Endothelial cell of umbilical vein (primary cell): ENCODE measurements around the gene ARHGEF12.
"Not testable (repeated sequence)": the region's sequence is repeated elsewhere in the genome, so short reads cannot be mapped to it uniquely, and the experiment has no call there.

Source experiments
- EZH2 ChIP-seq: IDR thresholded peaks from 2 replicates; pipeline ENCODE4 v1.6.1; 2012; ENCODE audit warnings: borderline replicate concordance, low read depth, mild to moderate bottlenecking, moderate library complexity, low read length, inconsistent platforms; ENCODE audit not compliant: severe bottlenecking
- FOS ChIP-seq: IDR thresholded peaks from 2 replicates; pipeline ENCODE4 v1.6.1; 2011; ENCODE audit warnings: mild to moderate bottlenecking, low read length, moderate library complexity, borderline replicate concordance; ENCODE audit not compliant: insufficient read depth
- GATA2 ChIP-seq: IDR thresholded peaks from 2 replicates; pipeline ENCODE4 v1.7.0; 2011; ENCODE audit warnings: low read depth, mild to moderate bottlenecking, moderate library complexity, mixed read lengths, low read length; ENCODE audit not compliant: insufficient read length, insufficient read depth
- JUN ChIP-seq: IDR thresholded peaks from 2 replicates; pipeline ENCODE4 v1.6.1; 2011; ENCODE audit warnings: borderline replicate concordance, low read depth; ENCODE audit not compliant: insufficient read length, insufficient read depth
- MYC ChIP-seq: IDR thresholded peaks from one replicate; pipeline ENCODE4 v1.6.1; 2011; ENCODE audit warnings: mild to moderate bottlenecking, low read depth, low read length
- POLR2A ChIP-seq: IDR thresholded peaks from 2 replicates; pipeline ENCODE4 v1.6.1; 2012; ENCODE audit warnings: low read depth, mild to moderate bottlenecking, control low read depth, low read length
- POLR2AphosphoS5 ChIP-seq: IDR thresholded peaks from 2 replicates; pipeline ENCODE4 v1.6.1; 2012; ENCODE audit warnings: low read depth, mild to moderate bottlenecking, control low read depth, low read length, moderate library complexity; ENCODE audit not compliant: insufficient read depth
- TF ChIP-seq, protein P1 (sequence below), 2 donors: IDR thresholded peaks; 1 replicate in 1 of 2; 2 replicates in 1 of 2; pipeline ENCODE4 v1.5.1; 2011; ENCODE audit warnings: low read length in 2 of 2, mild to moderate bottlenecking in 2 of 2, moderate library complexity in 2 of 2, control low read depth in 1 of 2, inconsistent platforms in 1 of 2, low read depth in 1 of 2; ENCODE audit not compliant: insufficient read depth in 1 of 2; ENCODE audit errors: extremely low read depth in 1 of 2
- TF ChIP-seq, protein P2 (sequence below): IDR thresholded peaks from 2 replicates; pipeline ENCODE4 v1.6.1; 2011; ENCODE audit not compliant: insufficient read depth, insufficient read length

DNA sequence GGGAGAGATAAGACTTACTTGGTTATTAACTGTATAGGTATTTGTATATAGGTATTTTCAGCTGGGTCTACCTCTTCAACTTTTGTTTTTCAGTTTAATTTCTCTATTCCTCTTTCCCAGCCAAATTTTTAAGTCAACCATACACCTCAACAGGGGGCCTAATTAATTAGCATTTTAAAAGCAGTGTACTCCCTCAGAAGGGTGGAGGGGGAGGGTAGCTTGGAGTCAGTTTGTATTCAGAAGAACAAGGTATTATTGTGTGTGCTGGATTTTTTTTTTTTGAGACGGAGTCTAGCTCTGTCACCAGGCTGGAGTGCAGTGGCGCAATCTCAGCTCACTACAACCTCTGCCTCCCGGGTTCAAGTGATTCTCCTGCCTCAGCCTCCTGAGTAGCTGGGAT lies 167.3 kb downstream of the ARHGEF12 start:
- not testable (repeated sequence) for TF ChIP-seq EZH2, FOS, POLR2A, MYC, POLR2AphosphoS5, GATA2, JUN
- TF ChIP-seq, protein P1, sequence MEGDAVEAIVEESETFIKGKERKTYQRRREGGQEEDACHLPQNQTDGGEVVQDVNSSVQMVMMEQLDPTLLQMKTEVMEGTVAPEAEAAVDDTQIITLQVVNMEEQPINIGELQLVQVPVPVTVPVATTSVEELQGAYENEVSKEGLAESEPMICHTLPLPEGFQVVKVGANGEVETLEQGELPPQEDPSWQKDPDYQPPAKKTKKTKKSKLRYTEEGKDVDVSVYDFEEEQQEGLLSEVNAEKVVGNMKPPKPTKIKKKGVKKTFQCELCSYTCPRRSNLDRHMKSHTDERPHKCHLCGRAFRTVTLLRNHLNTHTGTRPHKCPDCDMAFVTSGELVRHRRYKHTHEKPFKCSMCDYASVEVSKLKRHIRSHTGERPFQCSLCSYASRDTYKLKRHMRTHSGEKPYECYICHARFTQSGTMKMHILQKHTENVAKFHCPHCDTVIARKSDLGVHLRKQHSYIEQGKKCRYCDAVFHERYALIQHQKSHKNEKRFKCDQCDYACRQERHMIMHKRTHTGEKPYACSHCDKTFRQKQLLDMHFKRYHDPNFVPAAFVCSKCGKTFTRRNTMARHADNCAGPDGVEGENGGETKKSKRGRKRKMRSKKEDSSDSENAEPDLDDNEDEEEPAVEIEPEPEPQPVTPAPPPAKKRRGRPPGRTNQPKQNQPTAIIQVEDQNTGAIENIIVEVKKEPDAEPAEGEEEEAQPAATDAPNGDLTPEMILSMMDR (IDR thresholded peaks at IDR 0.05; ENCODE audit: extremely low read depth in 1 of 2, insufficient read depth in 1 of 2, low read depth in 1 of 2, low read length in 2 of 2) = not testable (repeated sequence)
- TF ChIP-seq, protein P2, sequence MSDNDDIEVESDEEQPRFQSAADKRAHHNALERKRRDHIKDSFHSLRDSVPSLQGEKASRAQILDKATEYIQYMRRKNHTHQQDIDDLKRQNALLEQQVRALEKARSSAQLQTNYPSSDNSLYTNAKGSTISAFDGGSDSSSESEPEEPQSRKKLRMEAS = not testable (repeated sequence)
